ENCODE measurements around the gene DTD1. TPM values are rescaled to one million over a fixed set of nuclear protein-coding genes. Genes with fewer than 3 reads are reported as not detected.
A peak's percentile ranks its signal among the peaks of the same experiment; 100 is the strongest.

DTD1 gene
- total and polyA plus RNA-seq, 2 of the 13 experiments (the other 11 are each of a cell fraction or from before 2014, with no cell fraction given) = 41.2 to 79.3 TPM

DNA sequence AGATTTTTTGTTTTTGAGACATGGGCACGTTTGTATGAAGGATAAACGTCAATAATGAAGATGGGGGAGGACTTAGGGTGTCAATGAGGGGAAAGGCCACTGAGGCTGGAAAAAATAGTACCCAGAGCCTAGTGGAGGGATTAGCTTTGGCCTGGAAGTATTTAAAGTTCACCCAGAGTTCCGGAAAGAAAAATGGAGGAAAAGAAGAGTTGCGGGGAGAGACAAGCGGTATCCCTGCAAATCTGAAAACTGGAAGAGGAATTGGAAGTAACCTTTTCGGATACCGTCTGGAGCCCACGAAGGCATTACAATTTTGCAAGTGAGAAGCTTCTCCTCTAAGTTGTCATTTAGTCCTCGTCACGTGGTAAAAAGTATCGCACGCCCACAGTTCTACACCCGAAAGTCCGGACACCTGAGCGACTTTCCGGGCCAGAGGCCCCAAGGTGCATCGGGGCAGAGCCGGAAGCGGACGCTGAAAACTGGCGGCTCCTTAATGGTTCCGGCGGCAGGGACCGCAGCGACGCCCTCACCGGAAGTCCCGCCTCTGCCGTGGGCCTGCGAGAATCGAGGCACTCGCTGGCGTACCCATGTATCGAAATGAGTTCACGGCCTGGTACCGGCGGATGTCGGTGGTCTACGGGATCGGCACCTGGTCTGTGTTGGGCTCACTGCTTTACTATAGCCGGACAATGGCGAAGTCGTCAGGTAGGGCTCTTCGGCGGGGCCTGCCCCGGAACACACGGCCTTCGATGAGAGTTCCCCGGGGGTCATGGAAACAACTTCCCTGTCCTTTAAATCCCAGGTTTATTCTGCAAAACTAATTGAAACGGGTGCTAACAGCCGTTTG, 20.7 kb upstream of the DTD1 start, which contains the start of gene SMIM26 (continued):
- peak in 1 of 2 experiments; percentile 54; a peak in 2 of 4 replicates for TF ChIP-seq EP300 (IDR thresholded peaks at IDR 0.05; ENCODE audit: low read depth in 2 of 2, low read length in 2 of 2)
- TF ChIP-seq EP300 (CRISPR knock-in tag; IDR thresholded peaks at IDR 0.05; ENCODE audit: borderline replicate concordance) = peak; percentile 27; the same call in 1 of the 2 replicates
- TF ChIP-seq, protein P1, sequence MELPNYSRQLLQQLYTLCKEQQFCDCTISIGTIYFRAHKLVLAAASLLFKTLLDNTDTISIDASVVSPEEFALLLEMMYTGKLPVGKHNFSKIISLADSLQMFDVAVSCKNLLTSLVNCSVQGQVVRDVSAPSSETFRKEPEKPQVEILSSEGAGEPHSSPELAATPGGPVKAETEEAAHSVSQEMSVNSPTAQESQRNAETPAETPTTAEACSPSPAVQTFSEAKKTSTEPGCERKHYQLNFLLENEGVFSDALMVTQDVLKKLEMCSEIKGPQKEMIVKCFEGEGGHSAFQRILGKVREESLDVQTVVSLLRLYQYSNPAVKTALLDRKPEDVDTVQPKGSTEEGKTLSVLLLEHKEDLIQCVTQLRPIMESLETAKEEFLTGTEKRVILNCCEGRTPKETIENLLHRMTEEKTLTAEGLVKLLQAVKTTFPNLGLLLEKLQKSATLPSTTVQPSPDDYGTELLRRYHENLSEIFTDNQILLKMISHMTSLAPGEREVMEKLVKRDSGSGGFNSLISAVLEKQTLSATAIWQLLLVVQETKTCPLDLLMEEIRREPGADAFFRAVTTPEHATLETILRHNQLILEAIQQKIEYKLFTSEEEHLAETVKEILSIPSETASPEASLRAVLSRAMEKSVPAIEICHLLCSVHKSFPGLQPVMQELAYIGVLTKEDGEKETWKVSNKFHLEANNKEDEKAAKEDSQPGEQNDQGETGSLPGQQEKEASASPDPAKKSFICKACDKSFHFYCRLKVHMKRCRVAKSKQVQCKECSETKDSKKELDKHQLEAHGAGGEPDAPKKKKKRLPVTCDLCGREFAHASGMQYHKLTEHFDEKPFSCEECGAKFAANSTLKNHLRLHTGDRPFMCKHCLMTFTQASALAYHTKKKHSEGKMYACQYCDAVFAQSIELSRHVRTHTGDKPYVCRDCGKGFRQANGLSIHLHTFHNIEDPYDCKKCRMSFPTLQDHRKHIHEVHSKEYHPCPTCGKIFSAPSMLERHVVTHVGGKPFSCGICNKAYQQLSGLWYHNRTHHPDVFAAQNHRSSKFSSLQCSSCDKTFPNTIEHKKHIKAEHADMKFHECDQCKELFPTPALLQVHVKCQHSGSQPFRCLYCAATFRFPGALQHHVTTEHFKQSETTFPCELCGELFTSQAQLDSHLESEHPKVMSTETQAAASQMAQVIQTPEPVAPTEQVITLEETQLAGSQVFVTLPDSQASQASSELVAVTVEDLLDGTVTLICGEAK (IDR thresholded peaks at IDR 0.05) = peak; percentile 90
- TF ChIP-seq, protein P1 (CRISPR knock-in tag; IDR thresholded peaks at IDR 0.05) = peak; percentile 88; the same call in 1 of the 2 replicates
- peak; percentile 91 for TF ChIP-seq ZNF879 (CRISPR knock-in tag; IDR thresholded peaks at IDR 0.05)
- no peak for TF ChIP-seq TGIF2 (CRISPR knock-in tag; IDR thresholded peaks at IDR 0.05)
- peak; percentile 92 for TF ChIP-seq ZNF143 (CRISPR knock-in tag; IDR thresholded peaks at IDR 0.05)
- TF ChIP-seq, protein P2, sequence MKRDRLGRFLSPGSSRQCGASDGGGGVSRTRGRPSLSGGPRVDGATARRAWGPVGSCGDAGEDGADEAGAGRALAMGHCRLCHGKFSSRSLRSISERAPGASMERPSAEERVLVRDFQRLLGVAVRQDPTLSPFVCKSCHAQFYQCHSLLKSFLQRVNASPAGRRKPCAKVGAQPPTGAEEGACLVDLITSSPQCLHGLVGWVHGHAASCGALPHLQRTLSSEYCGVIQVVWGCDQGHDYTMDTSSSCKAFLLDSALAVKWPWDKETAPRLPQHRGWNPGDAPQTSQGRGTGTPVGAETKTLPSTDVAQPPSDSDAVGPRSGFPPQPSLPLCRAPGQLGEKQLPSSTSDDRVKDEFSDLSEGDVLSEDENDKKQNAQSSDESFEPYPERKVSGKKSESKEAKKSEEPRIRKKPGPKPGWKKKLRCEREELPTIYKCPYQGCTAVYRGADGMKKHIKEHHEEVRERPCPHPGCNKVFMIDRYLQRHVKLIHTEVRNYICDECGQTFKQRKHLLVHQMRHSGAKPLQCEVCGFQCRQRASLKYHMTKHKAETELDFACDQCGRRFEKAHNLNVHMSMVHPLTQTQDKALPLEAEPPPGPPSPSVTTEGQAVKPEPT (CRISPR knock-in tag; IDR thresholded peaks at IDR 0.05; ENCODE audit: low read depth) = peak; percentile 70; the same call in 1 of the 2 replicates
- peak; percentile 88 for TF ChIP-seq NAIF1 (CRISPR knock-in tag; IDR thresholded peaks at IDR 0.05; ENCODE audit: borderline replicate concordance)
- TF ChIP-seq, protein P3, sequence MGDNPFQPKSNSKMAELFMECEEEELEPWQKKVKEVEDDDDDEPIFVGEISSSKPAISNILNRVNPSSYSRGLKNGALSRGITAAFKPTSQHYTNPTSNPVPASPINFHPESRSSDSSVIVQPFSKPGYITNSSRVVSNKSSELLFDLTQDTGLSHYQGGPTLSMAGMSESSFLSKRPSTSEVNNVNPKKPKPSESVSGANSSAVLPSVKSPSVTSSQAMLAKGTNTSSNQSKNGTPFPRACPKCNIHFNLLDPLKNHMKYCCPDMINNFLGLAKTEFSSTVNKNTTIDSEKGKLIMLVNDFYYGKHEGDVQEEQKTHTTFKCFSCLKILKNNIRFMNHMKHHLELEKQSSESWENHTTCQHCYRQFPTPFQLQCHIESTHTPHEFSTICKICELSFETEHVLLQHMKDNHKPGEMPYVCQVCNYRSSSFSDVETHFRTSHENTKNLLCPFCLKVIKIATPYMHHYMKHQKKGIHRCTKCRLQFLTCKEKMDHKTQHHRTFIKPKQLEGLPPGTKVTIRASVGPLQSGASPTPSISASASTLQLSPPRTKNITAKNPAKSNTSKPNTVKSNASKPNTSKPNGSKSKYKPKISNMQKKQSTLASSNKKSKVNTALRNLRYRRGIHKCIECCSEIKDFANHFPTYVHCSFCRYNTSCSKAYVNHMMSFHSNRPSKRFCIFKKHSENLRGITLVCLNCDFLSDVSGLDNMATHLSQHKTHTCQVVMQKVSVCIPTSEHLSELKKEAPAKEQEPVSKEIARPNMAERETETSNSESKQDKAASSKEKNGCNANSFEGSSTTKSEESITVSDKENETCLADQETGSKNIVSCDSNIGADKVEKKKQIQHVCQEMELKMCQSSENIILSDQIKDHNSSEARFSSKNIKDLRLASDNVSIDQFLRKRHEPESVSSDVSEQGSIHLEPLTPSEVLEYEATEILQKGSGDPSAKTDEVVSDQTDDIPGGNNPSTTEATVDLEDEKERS (CRISPR knock-in tag; IDR thresholded peaks at IDR 0.05) = peak; percentile 97
- peak; percentile 53; the same call in 1 of the 2 replicates for TF ChIP-seq ZNF746 (CRISPR knock-in tag; IDR thresholded peaks at IDR 0.05)
- peak; percentile 68; the same call in 1 of the 2 replicates for TF ChIP-seq NFE2L1 (CRISPR knock-in tag; IDR thresholded peaks at IDR 0.05; ENCODE audit: borderline replicate concordance)
- TF ChIP-seq DNMT1 (CRISPR knock-in tag; IDR thresholded peaks at IDR 0.05) = peak; percentile 42; the same call in 1 of the 2 replicates
- no peak; the same call in 1 of the 2 replicates for TF ChIP-seq ZNF3 (CRISPR knock-in tag; IDR thresholded peaks at IDR 0.05)
